ENCODE measurements around the gene RBFA. TPM values are rescaled to one million over a fixed set of nuclear protein-coding genes. Genes with fewer than 3 reads are reported as not detected.

The RBFA gene
- total RNA-seq, 1 experiment from 2014 or later: 27.2 TPM

GRCh38 chr18:80074183-80074582 is 39.9 kb downstream of the RBFA start:
- no peak for DNase-seq (ENCODE audit: low read depth)

DNA sequence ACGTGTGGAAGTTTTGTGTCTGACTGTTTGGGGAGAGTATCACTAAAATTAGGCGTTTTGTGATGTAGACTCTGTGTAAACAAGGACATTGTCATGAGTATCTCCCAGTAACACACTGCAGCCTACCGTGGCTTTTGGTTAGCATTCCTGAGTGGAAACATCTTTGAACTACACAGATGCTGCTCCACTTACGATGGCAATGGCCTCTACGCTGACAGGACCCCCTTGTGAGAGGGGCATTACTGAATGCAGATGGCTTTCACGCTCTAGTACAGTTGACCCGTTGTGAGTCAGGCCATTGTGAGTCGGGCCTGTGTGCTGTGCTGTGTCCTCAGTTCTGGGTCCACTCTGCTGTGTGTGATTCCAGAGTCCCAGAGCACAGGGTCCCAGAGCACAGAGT is 40.5 kb downstream of the RBFA start:
- DNase-seq (ENCODE audit: low read depth): no peak

- no peak for DNase-seq (ENCODE audit: low read depth)
Observed at GRCh38 chr18:80075940-80076339, 41.7 kb downstream of the RBFA start.

DNA sequence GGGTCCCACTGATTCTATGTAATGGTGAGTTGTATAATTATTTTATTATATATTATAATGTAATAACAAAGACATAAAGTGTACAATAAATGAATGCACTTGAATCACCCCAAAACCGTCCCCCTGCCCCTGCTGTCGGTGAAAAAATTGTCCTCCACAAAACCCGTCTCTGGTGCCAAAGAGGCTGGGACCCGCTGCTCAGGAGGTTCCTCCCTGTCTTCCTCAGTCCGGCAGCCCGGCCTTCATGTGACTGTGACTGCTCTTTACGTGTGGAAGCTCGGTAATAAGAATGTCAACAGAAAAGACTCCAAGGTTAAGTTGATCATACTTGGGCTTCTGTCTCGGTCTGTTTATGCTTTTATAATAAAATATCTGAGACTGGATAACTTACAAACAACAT is 42.1 kb downstream of the RBFA start:
- no peak for DNase-seq (ENCODE audit: low read depth)

DNA sequence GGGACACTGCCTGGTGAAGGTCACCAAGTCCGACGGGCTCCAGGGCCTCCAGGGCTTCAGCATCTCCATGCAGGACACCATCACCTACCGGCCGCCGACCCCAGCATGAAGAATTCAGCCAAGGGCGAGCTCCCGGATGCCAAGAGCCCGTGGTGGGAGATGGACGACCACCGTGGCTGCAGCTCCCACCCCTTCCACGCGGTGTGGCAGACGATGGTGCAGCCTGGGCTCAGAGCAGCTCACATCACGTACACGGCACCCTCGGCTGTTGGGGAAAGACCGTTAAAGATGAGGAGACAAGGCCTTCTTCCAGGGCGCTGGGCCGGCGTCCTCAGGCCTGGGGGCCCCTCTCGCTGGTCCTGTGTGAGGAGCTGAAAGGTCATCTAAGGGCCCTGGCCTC is 43.6 kb downstream of the RBFA start:
- DNase-seq (ENCODE audit: low read depth): no peak

Other genes starting within 250 kb of the RBFA start
- gene KCNG2, start 236.5 kb upstream of the RBFA start, total RNA-seq (2014; rRNA removed; shearing (Covaris generic)): not detected in 2 replicates
- gene SLC66A2, start 82.8 kb upstream of the RBFA start, total RNA-seq (2014; rRNA removed; shearing (Covaris generic)): 28.7 and 30.5 TPM in 2 replicates
- gene HSBP1L1, start 69.8 kb upstream of the RBFA start, total RNA-seq (2014; rRNA removed; shearing (Covaris generic)): 1.8 and 6.8 TPM in 2 replicates
- gene TXNL4A, start 45.9 kb upstream of the RBFA start, total RNA-seq (2014; rRNA removed; shearing (Covaris generic)): 96.0 and 135 TPM in 2 replicates
- 15.8 and 28.7 TPM in 2 replicates for gene ADNP2, start 74.8 kb downstream of the RBFA start, total RNA-seq (2014; rRNA removed; shearing (Covaris generic))
- gene PARD6G, start 213.1 kb downstream of the RBFA start, total RNA-seq (2014; rRNA removed; shearing (Covaris generic)): 0.57 and 1.3 TPM in 2 replicates